HG03108 (cell line): ENCODE results near the gene ADAP1.
"Not testable (repeated sequence)": the region's sequence is repeated elsewhere in the genome, so short reads cannot be mapped to it uniquely, and the experiment has no call there.

Experiments
- ATAC-seq: cut with Tn5 transposase; IDR thresholded peaks from one replicate; pipeline ENCODE4 v1.9.1; 2021; ENCODE audit warnings: moderate library complexity; ENCODE audit not compliant: unreplicated experiment

ADAP1 gene

GRCh38 chr7:883055-884021, 71.1 kb downstream of the ADAP1 start:
- ATAC-seq, result no peak

- no peak for ATAC-seq
Observed at GRCh38 chr7:882336-883035, 72.0 kb downstream of the ADAP1 start.

DNA sequence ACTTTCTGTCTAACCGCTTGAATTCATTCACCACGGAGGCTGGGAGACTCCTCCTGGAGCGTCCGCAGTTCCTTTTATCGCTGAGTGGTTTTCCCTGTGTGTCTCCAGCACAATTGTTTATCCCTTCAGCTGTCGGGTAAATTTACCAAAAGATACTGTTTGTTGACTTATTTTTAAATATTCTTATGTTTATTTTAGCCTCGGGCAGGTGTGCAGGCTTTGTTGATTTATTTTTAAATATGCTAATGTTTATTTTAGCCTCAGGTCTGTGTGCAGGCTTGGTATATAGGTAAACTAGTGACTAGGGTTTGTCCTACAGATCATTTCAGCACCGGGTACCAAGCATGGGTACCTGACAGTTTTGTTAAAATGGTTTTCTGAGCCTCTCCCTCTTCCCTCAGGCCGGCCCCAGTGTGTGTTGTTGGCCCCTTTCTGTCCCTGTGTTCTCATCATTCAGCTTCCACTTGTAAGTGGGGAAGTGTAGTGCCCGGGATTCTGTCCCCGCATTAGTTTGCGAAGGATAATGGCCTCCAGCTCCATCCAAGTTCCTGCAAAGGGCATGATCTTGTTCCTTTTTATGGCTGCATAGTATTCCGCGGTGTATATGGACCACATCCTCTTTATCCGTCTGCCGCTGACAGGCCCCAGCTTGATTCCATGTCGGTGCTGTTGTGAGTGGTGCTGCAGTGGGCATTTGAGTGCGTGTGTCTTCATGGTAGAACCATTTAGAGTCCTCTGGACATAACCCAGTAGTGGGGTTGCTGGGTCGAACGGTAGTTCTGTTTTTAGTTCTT, 72.8 kb downstream of the ADAP1 start:
- no peak for ATAC-seq

GRCh38 chr7:880450-880849, 74.0 kb downstream of the ADAP1 start:
- ATAC-seq, result no peak

DNA sequence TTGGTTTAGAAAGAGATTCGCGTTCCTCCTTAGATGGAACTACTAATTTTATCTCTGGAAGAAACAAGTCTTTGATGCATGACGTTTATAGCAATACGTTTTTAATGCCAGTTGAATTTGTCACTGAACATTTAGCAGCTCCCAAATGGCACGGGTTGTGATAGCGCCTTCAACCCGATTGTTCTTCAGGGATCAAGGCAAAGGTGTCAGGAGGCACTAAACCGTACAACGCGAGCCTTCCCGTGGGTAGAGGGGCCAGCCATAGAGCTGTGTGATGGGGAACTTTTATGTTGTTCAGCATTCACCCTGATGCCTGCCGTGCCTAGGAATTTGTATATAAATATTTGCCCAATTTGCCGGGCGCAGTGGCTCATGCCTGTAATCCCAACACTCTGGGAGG, 74.8 kb downstream of the ADAP1 start:
- ATAC-seq, result no peak

GRCh38 chr7:879093-879492, 75.4 kb downstream of the ADAP1 start:
- ATAC-seq, result no peak

DNA sequence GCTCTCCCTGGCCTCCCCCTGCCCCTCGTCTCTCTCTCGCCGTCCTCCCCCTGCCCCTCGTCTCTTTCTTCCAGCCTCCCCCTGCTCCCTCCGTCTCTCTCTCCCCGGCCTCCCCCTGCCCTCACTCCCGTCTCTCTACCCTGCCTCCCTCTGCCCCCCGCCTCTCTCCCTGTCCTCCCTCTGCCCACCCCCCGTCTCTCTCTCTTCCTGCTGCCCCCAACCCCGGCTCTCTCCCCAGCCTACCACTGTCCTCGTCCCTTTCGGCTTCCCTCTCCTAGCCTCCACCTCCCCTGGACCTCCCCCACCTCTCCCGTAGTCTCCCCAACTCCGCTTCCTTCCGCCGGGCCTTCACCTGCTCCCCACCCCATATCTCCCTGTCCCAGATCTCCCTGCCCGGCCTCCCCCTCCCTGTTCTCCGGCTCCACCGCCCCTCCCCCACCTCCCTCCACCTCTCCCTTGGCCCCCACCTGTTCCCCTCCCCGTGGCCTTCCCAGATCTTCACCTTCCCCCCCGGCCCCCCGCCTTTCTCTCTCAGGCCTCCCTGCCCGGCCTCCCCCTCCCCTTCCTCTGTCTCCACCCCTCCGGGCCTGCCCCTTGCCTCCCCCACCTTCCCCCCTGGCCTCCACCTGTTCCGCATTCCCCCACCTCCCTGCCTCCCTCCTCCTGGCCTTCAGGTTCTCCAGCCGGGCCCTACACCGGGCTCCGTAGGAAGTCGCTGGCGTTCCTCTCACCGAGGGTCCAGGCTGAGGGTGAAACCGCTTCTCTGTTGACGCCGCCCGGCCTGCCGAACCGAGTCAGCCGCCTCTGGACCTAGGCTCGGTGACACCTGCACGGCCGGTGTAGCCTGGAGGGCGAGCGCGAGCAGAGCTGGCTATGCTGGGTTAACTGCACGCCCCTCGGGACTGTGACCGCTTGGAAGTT, 76.9 kb downstream of the ADAP1 start:
- ATAC-seq, result no peak

GRCh38 chr7:876972-877311, 77.5 kb downstream of the ADAP1 start:
- no peak for ATAC-seq

GRCh38 chr7:876077-876971, 78.2 kb downstream of the ADAP1 start, which contains the start of gene GET4:
TSS of gene GET4 (plus strand) at chr7:876554. CDS start at chr7:876646, 92 bp downstream.
- peak; percentile 67 for ATAC-seq

GRCh38 chr7:875476-876076, 78.9 kb downstream of the ADAP1 start:
- ATAC-seq, result no peak

- ATAC-seq, result no peak
Observed at GRCh38 chr7:875051-875450, 79.4 kb downstream of the ADAP1 start.

- ATAC-seq, result no peak
Observed at GRCh38 chr7:874031-874749, 80.3 kb downstream of the ADAP1 start.

GRCh38 chr7:873367-874002, 81.0 kb downstream of the ADAP1 start:
- ATAC-seq, result no peak

- not testable (repeated sequence) for ATAC-seq
Observed at GRCh38 chr7:872685-873084, 81.8 kb downstream of the ADAP1 start.

GRCh38 chr7:871900-872537, 82.5 kb downstream of the ADAP1 start:
- ATAC-seq, result no peak

DNA sequence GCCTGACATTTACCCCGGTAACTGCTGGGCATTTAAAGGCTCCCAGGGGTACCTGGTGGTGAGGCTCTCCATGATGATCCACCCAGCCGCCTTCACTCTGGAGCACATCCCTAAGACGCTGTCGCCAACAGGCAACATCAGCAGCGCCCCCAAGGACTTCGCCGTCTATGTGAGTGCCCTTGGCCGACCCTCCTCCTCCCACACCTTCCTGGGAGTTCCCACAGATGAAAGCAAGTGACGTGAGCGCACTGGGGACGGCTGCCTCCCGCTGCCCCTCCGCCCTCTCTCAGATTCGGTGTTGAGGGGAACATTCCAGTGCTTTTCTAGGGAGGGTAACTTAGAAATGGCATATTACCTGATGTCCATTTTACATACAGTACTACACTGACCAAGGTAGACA, 85.1 kb downstream of the ADAP1 start:
- ATAC-seq, result no peak

DNA sequence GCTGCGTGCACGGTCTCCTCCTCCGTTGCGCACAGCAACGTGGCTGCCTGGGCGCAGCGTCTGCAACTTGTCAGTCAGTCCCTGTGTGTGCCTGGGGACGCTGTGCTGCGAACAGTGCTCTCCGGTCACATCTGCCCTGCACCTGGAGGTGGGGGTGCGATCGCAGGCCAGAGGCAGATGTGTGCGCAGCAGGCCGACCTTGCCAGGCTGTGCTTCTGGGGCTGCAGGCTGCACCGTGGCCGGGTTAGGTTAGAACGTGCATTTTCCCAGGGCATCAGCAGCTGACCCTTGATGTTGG, 86.3 kb downstream of the ADAP1 start:
- ATAC-seq, result no peak
